ENCODE data around the gene CDC40.

DNA sequence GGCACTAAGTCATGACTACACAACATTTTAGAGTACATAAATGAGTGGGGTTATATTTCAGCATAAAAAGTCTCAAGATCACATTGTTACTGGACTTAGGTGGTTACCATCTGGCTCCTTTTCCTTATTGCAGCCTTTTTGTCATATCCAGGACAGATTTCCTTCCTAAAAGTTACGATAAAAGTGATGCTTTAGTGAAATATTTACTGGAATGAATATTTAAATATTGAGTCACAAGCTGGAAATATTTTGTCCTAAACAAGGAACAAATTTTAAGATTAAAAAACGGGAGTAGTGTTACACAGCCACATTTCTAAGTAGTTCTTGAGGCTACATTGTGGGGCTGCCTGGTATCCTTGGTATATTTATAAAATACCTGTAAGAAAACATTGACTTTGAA, 52.2 kb downstream of the CDC40 start:
- TF ChIP-seq ZNF274 (IDR thresholded peaks at IDR 0.05; ENCODE audit: low read depth, low read length) (no peak), POLR2A (IDR thresholded peaks at IDR 0.05; ENCODE audit: borderline replicate concordance, extremely low read depth, insufficient read depth, insufficient read length) (no peak), RAD21 (IDR thresholded peaks at IDR 0.05; ENCODE audit: low read depth) (no peak), EZH2phosphoT487 (IDR thresholded peaks at IDR 0.05; ENCODE audit: borderline replicate concordance) (no peak), JUND (IDR thresholded peaks at IDR 0.05) (no peak), POLR2AphosphoS5 (IDR thresholded peaks at IDR 0.05; ENCODE audit: low read depth, low read length) (no peak), TCF7L2 (IDR thresholded peaks at IDR 0.05; ENCODE audit: borderline replicate concordance, extremely low read depth, insufficient read depth, insufficient read length) (no peak), ELF1 (IDR thresholded peaks at IDR 0.05; ENCODE audit: borderline replicate concordance, low read depth) (no peak), SIN3A (IDR thresholded peaks at IDR 0.05; ENCODE audit: low read depth) (no peak), EGR1 (IDR thresholded peaks at IDR 0.05; ENCODE audit: low read depth) (no peak)
- TF ChIP-seq, protein P1, sequence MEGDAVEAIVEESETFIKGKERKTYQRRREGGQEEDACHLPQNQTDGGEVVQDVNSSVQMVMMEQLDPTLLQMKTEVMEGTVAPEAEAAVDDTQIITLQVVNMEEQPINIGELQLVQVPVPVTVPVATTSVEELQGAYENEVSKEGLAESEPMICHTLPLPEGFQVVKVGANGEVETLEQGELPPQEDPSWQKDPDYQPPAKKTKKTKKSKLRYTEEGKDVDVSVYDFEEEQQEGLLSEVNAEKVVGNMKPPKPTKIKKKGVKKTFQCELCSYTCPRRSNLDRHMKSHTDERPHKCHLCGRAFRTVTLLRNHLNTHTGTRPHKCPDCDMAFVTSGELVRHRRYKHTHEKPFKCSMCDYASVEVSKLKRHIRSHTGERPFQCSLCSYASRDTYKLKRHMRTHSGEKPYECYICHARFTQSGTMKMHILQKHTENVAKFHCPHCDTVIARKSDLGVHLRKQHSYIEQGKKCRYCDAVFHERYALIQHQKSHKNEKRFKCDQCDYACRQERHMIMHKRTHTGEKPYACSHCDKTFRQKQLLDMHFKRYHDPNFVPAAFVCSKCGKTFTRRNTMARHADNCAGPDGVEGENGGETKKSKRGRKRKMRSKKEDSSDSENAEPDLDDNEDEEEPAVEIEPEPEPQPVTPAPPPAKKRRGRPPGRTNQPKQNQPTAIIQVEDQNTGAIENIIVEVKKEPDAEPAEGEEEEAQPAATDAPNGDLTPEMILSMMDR (IDR thresholded peaks at IDR 0.05 in 2 of 3, conservative IDR thresholded peaks at IDR 0.05 in 1 of 3; ENCODE audit: borderline replicate concordance in 1 of 3, insufficient read depth in 1 of 3, low read depth in 2 of 3, low read length in 2 of 3), result no peak
- TF ChIP-seq, protein P2, sequence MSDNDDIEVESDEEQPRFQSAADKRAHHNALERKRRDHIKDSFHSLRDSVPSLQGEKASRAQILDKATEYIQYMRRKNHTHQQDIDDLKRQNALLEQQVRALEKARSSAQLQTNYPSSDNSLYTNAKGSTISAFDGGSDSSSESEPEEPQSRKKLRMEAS (IDR thresholded peaks at IDR 0.05), result no peak

Measured in HCT116 (cell line).